ENCODE data around the gene DLG2.
"Not testable (repeated sequence)": the region's sequence is repeated elsewhere in the genome, so short reads cannot be mapped to it uniquely, and the experiment has no call there.

The DLG2 gene

DNA sequence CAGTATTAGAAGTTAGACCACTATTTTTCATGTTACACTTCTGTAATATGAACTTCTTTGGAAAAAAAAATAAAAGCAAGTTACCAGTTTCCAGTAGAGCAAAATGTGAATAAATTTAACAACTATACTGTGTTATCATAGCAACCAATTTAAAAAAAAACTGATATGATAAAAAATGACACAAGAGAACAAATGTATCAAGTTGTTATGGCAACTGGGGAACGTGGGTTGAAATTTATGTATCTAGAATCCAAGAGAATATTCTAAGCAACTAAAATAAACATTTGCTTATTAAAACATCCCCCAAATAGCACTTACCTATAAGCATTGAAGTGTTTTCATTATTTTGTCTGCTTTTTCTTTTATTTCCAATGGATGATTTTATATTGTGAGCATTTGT lies 442.4 kb downstream of the DLG2 start:
- no peak for DNase-seq

DNA sequence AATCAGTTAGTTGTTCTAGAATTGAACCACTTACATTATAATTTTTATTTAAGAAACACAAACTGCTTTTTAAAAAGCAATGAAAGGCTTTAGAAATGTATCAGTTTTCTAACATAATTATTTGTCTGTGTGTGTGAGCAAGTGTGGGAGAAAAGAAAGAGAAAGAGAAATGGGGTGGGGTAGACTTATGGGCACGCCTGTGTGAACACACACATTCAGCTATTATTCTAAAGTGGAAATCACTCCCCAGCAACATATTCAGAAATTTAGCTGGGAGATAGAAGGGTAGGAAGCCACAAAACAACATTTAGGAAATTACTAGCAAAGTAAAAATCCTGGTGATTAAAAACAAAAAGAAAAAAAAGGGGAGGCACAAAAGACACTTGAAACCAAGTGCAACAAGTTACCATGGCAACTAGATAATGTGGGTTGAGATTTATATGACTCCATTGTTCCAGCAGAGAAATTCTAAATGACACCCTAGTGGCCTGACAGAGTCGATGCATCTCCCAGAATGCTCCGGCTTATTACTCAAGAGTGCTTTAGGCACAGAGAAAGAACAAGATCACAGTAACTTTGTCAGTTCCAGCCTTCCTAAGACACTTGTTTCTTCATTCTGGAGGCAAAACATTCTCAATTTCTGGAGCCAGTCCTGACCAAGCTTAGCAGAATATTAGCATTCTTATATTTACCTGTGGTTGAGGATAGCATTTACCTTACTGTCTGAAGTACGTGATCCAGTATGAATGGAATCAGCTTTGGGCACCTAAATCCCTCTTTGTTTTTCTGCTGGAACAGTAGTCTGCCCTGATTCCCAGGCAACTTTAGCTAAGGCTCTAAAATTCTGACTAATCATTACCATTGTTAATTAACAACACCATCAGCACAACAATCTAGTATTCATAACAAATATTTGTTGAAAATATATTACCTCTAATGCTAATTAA lies 444.4 kb downstream of the DLG2 start:
- peak; percentile 8 to 50 for DNase-seq

DNA sequence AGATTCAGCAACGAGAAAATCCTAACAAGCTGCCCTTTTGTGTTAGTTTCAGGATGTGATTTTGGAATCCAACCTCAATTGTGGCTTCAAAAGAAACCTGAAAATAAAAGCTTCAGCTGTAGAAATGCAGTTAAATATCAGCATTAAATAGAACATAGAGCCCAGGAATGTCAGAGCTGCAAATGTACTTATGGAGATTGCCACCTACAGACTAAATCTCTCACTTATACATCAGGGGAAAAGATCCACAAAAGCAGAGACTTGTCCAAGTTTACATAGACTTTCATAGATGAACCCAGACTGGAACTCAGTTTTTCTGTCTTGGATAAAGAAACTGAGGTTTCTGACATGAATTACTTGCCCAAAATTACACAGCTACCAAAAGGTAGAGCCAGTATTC lies 446.6 kb downstream of the DLG2 start:
- no peak for DNase-seq

DNA sequence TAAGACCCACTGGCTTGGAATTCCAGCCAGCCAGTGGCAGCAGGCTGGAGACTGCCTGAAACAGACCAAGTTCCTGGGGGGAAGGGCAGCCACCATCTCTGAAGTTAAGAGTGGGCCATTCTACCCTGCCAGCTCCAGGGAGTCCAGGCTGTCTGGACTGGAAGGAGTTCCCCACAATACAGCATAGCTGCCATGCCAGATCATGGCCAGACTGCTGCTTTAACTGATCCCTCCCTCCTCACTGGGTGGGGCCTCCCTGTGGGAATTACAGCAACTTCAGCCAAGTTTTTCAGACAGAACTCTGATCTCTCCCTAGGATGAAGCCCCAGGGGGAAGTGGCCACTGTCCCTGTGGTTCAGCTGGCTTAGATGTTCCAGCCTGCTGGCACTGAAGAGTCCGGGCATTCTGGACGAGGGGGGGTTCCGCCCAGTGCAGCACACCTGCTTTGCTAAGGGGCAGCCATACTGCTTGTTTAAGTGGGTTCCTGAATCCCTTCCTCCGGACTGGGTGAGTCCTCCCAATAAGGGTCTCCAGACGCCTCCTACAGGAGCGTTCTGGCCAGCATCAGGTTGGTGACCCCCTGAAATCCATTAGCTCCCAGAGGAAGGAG lies 455.4 kb downstream of the DLG2 start:
- DNase-seq = no peak

DNA sequence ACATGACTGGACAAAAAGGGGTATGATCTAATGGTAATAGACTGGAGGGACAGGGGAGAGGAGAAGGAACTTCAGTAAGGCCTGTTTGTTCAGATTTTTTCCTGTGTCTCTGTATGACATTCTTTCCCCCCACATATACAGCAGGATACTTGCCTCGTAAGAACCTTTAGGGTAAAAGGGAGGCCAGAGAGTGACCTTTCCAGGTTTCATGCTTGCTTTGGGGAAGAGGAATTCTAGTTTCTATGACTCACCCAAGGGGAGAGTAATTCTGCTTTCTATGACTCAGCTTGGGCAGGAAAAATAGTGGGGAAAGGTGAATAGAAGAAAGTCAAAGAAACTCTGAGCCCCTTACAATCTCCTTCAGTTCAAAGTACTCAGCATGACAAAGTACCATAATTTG lies 457.0 kb downstream of the DLG2 start:
- no peak for DNase-seq

DNA sequence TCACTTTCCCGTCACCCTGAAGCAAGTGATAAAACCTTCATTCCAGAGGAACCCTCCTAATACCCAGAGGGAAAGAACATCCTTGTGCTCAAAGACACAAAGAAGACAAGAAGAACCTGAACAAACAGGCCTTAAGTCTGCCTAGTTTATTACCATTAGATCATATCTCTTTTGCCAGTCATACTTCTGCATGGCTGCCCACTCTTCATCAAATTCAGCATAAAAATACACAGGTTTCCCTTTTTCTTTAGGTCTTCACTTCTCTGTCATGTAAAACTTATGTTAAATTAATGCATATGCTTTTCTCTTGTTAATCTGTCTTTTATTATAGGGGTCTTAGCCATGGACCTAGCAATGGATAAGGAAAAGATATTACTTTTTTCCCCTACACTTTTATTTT lies 459.7 kb downstream of the DLG2 start:
- DNase-seq = no peak

DNA sequence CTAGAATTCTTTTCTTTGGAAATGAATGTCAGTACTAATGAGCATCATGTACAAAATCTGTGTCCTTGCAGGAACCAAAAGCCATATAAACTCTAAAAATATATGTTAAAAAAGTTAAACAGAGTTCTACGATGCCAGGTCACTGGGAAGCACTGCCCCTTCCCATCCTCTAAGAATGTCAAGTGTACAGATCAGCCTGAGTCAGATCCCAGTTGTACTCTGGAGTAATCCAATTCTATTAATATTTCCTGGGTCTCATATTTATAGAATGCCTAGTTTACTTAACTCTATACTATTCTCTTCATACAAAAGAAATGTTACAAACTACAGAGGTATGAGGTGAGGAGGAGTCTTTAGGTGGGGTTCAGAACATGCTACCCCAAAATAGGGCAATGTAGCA lies 460.1 kb downstream of the DLG2 start:
- DNase-seq = no peak

DNA sequence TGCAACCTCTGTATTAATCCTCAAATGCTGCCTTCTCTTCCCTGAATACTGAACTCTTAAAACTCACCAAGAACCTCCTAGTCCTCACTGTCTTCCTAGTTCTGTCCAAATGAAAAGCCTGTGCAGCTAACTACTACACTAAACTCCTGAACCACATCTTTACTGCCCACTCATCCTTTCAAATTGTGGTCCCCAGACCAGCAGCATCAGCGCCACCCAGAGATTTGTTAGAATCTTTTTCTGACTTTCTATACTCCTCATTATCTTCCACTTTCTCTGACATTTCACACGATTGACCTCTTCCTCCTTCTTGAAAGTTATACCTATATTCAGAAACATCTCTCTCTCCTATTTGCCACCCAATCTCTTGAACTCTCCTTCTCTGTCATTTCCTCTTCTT lies 461.3 kb downstream of the DLG2 start:
- no peak for DNase-seq

DNA sequence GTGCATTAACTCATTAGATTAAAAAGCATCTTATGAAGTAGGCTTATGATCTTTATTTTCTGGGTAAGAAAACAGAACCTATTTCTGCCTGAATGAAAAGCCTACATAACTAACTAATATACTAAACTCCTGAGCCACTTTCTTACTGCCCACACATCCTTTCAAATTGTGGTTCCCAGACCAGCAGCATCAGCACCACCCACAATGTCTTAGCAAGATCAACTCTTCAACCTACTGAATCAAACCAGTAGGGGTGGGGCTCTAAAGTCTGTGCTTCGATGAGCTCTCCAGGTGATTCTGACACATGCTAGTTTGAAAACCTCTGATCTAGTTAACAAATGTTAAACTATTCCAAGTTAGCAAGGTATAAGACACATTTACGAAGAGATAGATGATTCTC lies 462.4 kb downstream of the DLG2 start:
- DNase-seq = no peak

DNA sequence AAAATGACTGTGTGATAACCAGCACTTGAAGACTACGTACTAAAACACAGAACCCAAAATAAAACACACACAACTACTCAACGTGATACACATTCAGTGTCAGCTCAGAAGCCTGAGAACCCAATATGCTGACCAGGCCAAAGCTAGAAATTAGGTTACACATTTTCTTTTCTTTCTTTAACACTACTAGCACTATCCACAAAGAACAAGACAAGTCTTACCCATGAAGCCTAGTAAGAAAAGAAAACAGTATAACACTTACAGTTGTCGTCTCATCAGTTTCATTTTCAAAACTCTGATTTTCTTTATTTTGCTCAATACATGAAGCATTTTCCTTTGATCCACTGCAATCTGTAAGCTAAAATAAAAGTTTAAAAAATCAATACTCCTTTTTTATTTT lies 472.9 kb downstream of the DLG2 start:
- DNase-seq = no peak

DNA sequence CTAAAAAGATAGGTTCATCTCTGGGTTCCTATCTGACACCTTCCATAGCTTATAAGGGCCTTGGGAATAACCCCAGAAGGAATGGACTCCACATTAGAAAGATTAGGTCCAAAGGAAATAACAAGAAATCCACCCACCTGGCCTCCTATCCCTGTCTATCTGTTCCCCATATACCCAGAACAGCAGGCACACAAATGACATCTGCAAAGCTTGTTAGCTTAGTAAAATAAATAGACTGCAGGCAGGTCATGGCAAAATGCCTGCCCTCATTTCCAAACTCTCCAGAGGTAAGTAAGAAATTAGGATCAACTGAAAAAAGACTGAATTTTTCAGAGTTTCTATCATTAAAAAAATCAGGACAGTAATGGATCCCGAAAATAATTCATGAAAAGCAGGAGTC lies 489.5 kb downstream of the DLG2 start:
- DNase-seq = no peak

DNA sequence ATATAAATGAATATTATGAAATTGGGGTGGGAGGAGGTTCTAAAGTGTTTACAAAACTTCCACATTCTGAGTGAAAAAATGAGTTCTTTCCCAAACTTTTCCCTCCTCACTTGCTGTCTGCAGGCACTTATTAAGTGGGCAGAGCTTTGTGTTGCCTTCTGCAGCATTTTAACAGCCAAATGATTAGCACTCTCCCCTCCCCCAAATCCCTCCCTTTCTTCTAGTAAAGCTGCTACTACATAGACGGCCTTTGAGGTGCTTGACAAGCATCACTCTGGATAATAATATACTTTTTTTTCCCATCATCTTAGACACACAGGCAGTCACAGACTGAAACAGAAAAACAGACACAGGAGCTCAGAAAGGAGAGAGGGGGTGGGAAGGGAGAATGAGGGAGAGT lies 493.5 kb downstream of the DLG2 start:
- DNase-seq = no peak

DNA sequence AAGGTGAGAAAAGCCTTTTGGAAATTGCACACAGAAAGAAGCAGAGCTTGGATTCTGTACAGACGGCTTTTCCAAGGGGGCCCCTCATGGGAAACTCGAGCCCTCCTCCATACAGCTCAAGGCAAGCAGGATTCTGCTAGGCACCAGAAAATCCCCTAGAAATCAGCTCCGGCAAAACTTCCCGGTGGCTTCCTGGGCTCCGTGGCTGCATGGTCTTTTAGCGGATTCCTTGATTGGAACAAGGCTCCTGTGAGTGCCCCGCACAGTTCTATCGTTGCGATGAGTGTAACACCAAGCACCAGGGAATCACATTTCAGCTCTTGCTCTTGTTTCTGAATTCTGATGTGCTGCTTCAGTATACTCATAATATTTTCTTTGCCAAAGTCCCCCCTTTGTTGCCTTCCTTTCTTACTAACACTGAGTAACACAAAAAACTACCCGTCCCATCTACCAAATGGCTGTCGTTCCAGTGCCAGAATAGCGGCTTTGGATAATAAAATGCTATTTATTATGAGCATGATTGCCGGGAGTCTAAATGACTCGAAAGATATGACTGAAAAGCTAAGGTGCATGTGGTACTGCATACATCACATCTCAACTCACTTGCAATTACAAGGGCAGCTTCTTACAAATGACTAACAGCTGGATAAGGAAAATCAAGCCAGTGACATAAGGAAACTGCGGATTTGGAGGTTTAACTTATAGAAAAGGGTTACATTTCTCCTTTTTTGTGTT lies 494.1 kb downstream of the DLG2 start:
- DNase-seq = no peak

DNA sequence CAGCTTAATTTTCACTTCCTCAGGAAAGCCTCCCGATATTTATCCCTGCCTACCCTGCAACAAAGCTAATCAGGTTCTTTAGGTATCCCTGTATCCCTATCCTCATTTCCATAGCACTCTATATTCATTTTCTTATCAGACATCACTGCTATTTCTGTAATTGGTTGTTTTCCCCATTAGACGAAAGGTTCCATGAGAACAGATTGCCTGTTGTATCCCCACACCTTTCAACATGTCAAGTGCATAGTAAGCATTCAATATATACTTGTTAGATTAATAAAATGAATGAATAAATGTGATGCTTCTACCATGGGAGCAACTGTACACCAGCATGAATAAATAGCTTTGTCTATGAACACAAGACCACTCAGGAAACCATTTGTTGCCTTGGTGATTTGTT lies 499.8 kb downstream of the DLG2 start:
- DNase-seq = no peak

DNA sequence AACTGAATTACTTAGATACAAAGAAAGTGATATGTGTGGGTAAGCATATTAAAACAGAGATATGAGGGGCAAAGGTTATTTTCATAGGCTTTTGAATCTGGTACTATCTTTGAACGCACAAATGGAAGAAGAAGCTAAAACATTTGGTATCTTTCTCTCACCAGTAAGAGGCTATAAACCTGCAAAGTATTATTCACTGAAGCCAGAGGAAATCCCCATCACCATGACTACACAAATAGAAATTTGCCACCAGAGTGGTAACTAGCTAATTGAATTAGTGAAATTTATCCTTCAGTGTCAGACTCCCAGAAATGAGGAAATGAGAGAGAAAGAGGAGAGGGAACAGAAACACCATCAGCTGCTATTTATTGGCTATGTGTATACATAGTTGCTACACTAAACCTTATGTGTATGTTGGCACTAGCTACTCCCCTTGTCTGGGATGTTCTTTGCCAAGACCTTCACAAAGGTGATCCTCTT lies 503.4 kb downstream of the DLG2 start:
- no peak for DNase-seq

DNA sequence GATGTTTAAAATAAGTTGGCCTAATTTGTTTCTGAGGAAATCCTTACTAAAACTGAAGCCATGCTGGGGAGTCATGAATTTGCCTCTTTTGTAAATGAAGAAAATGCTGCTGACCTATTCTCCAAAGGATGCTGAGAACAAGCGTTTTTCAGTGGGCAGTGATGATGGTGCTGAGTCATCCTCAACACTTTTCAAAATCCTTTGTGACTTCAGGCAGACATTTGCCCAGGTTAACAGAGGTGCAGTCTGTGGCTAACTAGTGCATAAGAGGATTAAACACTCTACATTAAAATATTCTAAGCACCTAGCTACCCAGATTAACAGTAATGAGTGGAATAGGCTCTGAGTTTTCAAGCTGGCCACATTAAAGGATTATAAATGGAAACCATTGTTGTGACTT lies 509.0 kb downstream of the DLG2 start:
- DNase-seq = no peak

DNA sequence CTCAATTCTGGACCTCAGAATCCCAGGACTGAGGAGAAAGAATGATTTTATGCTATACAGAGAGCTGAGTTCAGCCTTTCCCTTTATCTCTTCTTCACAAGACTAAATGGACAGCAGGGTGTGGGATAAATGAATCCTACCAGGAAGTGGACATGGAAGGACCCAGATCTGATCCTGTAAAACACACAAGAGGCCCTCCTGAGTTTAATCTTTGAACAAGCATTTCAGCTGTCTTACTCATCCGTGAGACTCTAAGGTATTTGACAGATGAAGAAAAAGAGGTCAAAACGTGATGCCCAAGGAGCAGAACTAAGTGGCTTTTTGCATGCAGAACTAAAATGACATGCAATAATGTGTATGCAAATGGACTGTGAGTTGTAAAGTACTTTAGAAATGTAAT lies 511.3 kb downstream of the DLG2 start:
- no peak for DNase-seq

DNA sequence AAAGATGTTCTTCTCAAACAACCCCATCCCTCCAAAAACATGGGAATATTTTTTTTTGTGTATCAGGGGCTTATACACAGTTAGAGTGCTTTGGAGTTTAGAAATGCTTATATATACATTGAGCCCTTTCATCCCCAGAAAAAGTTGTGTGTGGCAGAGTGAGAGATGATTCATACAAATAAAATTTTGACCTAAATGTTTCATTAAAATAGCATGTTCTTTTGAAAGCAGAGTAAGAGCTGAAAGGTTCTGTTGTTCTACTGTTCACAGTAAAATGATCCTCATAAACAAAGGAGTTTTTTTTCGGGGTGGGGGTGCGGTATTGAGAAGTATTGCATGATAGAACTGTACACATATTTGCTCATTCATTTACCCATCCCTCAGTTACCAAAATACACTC lies 512.4 kb downstream of the DLG2 start:
- DNase-seq = no peak

DNA sequence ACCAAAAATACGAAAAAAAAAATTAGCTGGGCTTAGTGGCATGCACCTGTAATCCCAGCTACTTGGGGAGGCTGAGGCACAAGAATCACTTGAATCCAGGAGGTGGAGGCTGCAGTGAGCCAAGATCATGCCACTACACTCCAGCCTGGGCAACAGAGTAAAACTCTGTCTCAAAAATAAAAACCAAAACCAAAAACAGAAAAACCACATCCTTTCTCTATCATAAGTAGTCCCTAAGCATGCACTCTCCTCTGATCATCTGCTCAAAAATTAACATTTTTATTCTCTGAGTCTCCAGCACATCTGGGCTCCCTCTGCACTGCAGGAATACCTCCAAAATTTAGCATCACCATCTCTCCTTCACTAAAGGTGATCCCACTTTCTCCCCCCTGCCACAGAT lies 516.9 kb downstream of the DLG2 start:
- not testable (repeated sequence) for DNase-seq

DNA sequence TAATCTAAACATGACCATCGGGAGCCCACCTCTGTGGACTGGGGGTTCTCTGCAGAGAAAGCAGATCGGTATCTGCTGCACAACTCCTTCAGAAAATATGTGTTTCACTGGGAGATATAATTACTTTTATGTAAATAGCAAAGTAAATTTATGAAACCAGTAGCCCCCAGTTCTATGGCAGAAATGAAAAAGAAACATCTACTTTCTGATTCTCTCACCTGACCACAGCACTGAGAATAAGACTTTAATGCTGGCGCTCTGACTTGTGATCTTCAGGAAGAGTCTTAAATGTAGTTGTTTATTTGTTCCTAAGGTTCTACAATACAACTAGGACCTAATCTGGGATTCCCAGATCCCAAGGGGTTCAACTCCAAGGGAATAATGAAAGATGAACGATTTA lies 518.0 kb downstream of the DLG2 start:
- DNase-seq = no peak

DNA sequence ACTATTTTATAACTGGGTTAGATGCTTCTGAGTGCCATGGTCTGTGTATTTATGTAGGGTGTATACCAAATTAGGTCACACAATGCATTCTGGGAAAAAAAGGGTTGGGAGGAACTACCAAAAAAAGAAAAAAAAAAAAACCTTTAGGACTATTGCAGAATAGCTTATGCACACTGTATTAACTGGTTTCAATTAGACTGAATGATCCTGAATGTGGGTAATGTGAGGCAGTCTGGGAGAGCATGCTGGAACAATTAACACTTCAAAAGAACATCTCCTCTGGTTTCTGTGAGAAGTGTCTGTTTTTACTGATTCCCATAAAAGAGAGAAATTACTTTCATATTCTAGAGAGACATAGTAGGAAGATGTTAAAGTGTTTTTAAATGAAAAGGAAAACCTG lies 521.3 kb downstream of the DLG2 start:
- no peak for DNase-seq

DNA sequence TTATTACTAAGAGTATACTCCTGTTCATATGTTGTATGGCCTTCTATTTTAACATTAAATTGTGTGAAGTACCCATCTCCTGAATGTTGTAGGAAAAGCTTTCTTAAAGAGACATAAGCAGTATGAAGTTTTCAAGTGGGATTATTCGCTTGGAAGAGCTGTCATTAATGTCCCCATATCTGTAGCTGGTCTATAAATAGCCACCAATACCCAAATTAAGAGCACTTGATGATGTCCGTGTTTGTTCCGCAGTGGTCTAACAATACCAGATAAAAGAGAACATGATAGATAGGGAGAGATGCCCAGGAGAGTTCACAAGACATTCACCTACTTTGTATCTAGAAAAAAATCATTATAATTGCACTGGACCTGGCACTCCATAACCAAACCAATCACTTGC lies 527.6 kb downstream of the DLG2 start:
- no peak for DNase-seq

DNA sequence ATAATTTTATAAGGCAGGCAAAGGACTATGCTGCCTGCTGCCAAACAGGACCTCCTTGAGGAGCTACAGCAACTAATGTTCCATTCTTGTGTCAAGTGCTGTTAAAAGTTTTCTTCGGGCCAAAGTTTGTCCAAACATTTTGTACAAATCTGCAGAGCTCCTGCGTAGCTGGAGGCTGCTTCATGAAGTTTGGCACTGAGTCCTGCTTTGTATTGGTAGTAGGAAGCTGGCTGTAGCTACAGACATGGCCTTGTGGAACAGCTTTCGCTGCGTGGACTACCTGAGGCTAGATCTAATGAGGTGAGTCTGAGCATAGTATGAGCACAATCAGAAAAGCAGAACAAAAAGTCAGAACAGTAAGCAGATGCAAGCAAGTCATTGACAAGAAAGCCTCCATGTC lies 528.1 kb downstream of the DLG2 start:
- DNase-seq = no peak

DNA sequence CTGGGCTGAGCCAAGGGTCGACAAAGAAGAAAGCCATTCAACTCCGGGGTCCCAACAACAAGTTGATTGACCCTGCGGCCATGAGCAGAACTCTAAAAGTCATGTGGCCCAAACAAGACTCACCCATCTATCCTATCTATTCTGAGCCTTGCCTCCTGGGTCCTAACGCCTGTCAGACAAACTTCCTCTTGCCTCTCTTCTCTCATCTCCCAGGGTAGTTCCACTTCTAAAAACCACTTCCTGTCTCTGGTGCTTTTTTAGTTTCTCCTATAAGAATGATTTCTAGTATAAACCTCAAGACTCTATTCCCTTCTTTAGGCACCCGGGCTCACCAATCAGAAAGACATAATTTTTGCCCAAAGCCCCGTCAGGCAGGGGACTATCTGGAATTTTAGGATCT lies 530.2 kb downstream of the DLG2 start:
- DNase-seq = peak; percentile 81 to 86
